ENCODE data around the gene INTS12. TPM values are rescaled to one million over a fixed set of nuclear protein-coding genes. Genes with fewer than 3 reads are reported as not detected.
A peak's percentile ranks its signal among the peaks of the same experiment; 100 is the strongest.
"Not testable (repeated sequence)": the region's sequence is repeated elsewhere in the genome, so short reads cannot be mapped to it uniquely, and the experiment has no call there.

The INTS12 gene
- 10 to 100 TPM; 34.9 to 37.3 (median 36.5) TPM for polyA plus RNA-seq (ENCODE audit: insufficient read length in 3 of 3)

- DNase-seq (ENCODE audit: low read depth in 3 of 3, low spot score in 2 of 3), result peak; percentile 89 to 91 (median 91)
Measured at GRCh38 chr4:105708181-105709080, at the start of gene INTS12, which contains the start of gene GSTCD. Gene INTS12, minus strand, starts transcription at chr4:105708689. Its CDS starts 8,684 bp downstream, at chr4:105700005. Gene GSTCD, plus strand, starts transcription at chr4:105708784. Its CDS starts 8,830 bp downstream, at chr4:105717614.

GRCh38 chr4:105755375-105755774 lies 46.9 kb upstream of the INTS12 start:
- DNase-seq (ENCODE audit: low read depth in 3 of 3, low spot score in 2 of 3), result no peak

- no peak for DNase-seq (ENCODE audit: low read depth in 3 of 3, low spot score in 2 of 3)
Measured at GRCh38 chr4:105753361-105753760, 44.9 kb upstream of the INTS12 start.

DNA sequence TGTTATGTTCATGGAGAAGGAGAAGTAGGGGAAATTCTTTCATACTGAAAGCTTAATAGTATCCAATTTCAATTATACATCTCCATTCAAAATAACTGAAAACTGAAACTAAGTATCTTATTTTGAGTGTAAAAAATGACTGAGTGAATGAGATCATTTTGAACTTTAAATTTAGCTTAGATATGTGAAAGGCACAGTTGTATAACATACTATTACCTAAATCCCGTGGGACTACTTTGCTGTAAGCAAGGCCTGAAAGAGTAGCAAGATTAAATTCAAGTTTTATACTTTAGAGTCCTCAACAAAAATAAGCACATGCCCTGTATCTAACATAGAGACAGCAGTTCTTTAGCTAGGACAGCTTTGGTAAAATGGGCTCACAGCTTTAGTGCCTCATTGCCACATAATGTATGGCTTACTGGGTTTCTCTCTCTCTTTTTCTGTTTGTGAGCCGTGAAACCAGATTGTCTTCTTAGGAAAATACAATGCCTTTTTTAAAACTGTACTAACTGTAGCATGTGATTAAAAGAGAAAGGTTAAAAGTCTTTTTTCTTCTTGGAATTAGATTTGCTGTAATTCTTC lies 43.3 kb upstream of the INTS12 start:
- DNase-seq (ENCODE audit: low read depth in 3 of 3, low spot score in 2 of 3), result no peak

DNA sequence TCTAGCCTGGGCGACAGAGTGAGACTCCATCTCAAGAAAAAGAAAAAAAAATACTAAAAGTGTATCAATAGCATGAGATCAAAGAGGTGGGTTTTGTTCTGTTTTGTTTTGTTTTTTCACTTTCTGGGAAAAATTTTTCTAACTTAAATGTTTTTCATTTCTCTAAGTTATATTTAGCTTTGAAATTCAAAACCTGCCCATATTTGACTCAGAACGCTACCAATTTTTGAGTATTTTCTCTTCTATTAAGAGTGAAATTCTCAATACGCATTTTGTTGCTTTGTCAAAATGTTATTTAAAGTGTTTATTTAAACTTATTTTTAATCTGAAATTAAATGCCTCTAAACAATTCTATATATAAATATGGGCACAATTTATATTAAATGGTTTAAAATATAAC lies 39.7 kb upstream of the INTS12 start:
- no peak for DNase-seq (ENCODE audit: low read depth in 3 of 3, low spot score in 2 of 3)

GRCh38 chr4:105741548-105741947 lies 33.1 kb upstream of the INTS12 start:
- DNase-seq (ENCODE audit: low read depth in 3 of 3, low spot score in 2 of 3), result no peak

DNA sequence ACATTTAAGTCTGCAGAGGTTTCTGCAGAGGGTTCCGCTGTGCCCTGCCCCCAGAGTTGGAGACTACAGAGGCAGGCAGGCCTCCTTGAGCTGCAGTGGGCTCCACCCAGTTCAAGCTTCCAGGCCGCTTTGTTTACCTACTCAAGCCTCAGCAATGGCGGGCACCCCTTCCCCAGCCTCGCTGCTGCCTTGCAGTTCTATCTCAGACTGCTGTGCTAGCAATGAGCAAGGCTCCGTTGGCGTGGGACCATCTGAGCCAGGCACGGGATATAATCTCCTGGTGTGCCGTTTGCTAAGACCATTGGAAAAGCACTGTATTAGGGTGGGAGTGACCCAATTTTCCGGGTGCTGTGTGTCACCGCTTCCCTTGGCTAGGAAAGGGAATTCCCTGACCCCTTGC lies 26.7 kb upstream of the INTS12 start:
- DNase-seq (ENCODE audit: low read depth in 3 of 3, low spot score in 2 of 3), result not testable (repeated sequence)

GRCh38 chr4:105729895-105730294 lies 21.4 kb upstream of the INTS12 start:
- DNase-seq (ENCODE audit: low read depth in 3 of 3, low spot score in 2 of 3), result not testable (repeated sequence)

DNA sequence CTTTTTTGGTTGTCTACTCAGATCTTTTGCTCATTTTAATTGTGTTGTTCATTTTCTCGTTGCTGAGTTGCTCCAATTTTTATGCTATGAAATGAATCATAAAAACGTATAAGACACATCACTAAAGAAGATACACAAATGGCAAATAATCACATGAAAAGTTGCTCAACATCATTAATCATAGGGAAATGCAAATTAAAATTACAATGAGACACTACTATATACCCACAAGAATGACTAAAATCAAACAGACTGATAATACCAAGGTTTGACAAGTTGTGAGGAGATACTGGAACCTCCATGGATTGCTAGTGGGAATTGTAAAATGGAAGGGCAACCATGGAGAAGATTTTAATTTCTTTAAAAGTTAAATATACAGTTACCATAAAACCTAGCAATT lies 17.1 kb upstream of the INTS12 start:
- no peak for DNase-seq (ENCODE audit: low read depth in 3 of 3, low spot score in 2 of 3)

- no peak for DNase-seq (ENCODE audit: low read depth in 3 of 3, low spot score in 2 of 3)
Measured at GRCh38 chr4:105719204-105719603, 10.7 kb upstream of the INTS12 start.

- DNase-seq (ENCODE audit: low read depth in 3 of 3, low spot score in 2 of 3), result peak in 1 of 3 donors; percentile 13
Measured at GRCh38 chr4:105715692-105716278, 7.3 kb upstream of the INTS12 start.

DNA sequence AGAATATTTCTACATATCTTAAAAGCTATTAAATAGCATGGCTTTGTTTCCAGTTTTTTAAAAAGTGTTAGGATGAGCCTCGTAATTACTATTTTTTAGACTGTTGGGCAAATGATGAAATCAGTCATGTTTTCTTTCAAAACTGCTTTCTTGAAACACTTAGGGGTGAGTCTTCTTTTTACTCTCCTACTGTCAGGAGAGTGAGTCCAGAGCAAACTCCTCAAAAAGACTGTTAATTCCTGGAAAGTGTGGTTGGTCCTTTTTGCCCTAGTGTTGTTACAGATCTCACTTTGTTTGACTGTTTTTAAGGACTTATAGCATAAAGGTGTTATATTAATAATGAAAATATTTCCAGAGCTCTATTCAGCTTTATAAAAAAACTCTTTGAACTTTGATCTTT lies 6.4 kb upstream of the INTS12 start:
- DNase-seq (ENCODE audit: low read depth in 3 of 3, low spot score in 2 of 3), result no peak

DNA sequence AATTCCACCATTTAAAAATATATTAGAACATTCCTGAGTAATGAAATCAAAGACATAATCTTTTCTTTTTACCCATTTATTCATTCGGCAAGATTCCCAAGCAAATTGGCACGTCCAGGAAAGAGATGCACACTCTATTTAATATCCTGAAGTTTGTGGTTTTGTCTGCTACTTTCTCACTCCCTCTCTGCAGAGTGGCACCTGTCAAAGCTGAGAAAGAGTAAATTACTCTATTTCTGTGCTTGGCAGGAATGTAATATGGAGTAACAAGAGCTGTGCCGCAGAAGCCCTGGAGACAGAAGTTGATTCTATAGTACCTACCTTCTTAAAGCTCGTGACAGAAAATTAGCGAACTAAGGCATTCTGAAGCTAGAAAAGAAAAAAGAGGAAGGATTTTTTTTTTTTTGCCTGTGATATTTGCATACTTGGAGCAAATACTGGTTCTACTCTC lies 5.6 kb upstream of the INTS12 start:
- no peak for DNase-seq (ENCODE audit: low read depth in 3 of 3, low spot score in 2 of 3)

GRCh38 chr4:105712766-105713165 lies 4.3 kb upstream of the INTS12 start:
- no peak for DNase-seq (ENCODE audit: low read depth in 3 of 3, low spot score in 2 of 3)

- DNase-seq (ENCODE audit: low read depth in 3 of 3, low spot score in 2 of 3), result no peak
Measured at GRCh38 chr4:105710678-105711077, 2.2 kb upstream of the INTS12 start.

DNA sequence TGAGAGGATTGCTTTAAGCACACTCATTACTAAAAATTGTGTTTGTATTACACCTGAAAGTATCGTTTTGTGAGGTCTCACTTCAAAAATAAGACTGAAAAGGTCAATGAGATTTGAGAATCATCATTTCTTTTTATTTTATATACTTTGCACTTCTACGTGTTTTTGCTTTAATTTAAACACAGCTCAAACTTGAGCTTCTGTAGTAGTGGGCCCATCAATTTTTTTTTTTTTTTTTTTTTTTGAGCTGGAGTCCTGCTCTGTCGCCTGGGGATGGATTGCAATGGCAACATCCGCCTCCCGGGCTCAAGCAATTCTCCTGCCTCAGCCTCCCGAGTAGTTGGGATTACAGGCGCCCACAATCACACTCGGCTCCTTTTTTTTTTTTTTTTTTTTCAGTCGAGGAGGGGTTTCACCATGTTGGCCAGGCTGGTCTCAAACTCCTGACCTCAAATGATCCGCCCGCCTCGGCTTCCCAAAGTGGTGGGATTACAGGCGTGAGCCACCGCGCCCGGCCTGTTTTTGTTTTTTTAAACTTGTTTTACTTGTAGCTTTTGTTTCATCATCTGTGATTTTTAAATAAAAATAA lies 1.6 kb upstream of the INTS12 start:
- DNase-seq (ENCODE audit: low read depth in 3 of 3, low spot score in 2 of 3), result no peak

DNA sequence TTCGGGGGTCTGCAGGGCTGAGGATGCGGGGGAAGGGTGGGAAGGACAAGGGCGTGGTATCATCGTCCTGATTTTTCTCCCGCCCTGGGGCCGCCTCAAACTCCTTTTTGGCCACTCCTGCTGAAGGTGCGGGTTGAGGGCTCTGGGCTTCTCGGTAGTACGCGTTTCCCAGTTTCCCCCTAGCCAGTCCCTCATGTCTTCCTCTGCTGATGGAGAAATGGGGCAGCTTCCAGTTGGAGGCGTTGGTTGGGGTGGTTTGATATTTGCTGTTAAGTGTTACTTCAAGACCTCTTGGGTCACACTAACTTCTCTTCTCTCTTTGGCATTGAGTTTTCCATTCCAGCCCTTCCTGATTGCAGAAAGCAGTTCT lies 577 bp upstream of the INTS12 start:
- peak in 1 of 3 donors; percentile 18 for DNase-seq (ENCODE audit: low read depth in 3 of 3, low spot score in 2 of 3)

GRCh38 chr4:105707782-105708180 lies 708 bp downstream of the INTS12 start:
- no peak for DNase-seq (ENCODE audit: low read depth in 3 of 3, low spot score in 2 of 3)

- DNase-seq (ENCODE audit: low read depth in 3 of 3, low spot score in 2 of 3), result no peak
Measured at GRCh38 chr4:105698607-105699006, 9.9 kb downstream of the INTS12 start.

GRCh38 chr4:105695832-105696231 lies 12.7 kb downstream of the INTS12 start:
- DNase-seq (ENCODE audit: low read depth in 3 of 3, low spot score in 2 of 3), result not testable (repeated sequence)

GRCh38 chr4:105694812-105695211 lies 13.7 kb downstream of the INTS12 start:
- DNase-seq (ENCODE audit: low read depth in 3 of 3, low spot score in 2 of 3), result not testable (repeated sequence)

Data from right renal cortex interstitium (tissue), 3 donors.